Gastrocnemius medialis (tissue), 4 donors: ENCODE data around the gene POLR3A. TPM values are rescaled to one million over a fixed set of nuclear protein-coding genes. Genes with fewer than 3 reads are reported as not detected.

Source experiments
- ATAC-seq, 2 donors: fragments of 150-250 bp; one replicate each; pipeline ENCODE4 v1.9.1; 2016
- DNase-seq, 2 donors: peaks; one replicate each; pipeline ENCODE4 v3.0.0-alpha.2; 2019
- H3K27ac ChIP-seq, 4 donors: fragments of 200-600 bp; sonication (generic); 1 replicate in 1 of 4; 2 replicates in 3 of 4; pipeline ENCODE4 v1.5.1; 2016 to 2018; ENCODE audit warnings: mild to moderate bottlenecking in 2 of 4, moderate library complexity in 1 of 4
- H3K27me3 ChIP-seq, 3 donors: fragments of 200-600 bp; sonication (generic) in 2 of 3; 1 replicate in 1 of 3; 2 replicates in 2 of 3; pipeline versions ENCODE4 v1.5.1 to v1.6.0; 2016 to 2019; ENCODE audit warnings: mild to moderate bottlenecking in 1 of 3, moderate library complexity in 1 of 3
- H3K36me3 ChIP-seq, 2 donors: fragments of 200-600 bp; sonication (generic) in 1 of 2; one replicate each; pipeline ENCODE4 v1.5.1; 2017 to 2018
- H3K4me1 ChIP-seq, 2 donors: fragments of 200-600 bp; sonication (generic) in 1 of 2; one replicate each; pipeline ENCODE4 v1.5.1; 2016 to 2017; ENCODE audit warnings: mild to moderate bottlenecking in 2 of 2
- H3K4me3 ChIP-seq, 4 donors: fragments of 200-600 bp; sonication (generic) in 3 of 4; 1 replicate in 1 of 4; 2 replicates in 3 of 4; pipeline ENCODE4 v1.5.1; 2016 to 2019; ENCODE audit warnings: mild to moderate bottlenecking in 2 of 4
- H3K9me3 ChIP-seq, 3 donors: fragments of 200-600 bp; sonication (generic) in 2 of 3; 1 replicate in 1 of 3; 2 replicates in 2 of 3; pipeline ENCODE4 v1.5.1; 2016 to 2019
- CTCF ChIP-seq, 5 experiments: fragments of 450-650 bp in 3 of 5; fragments of 200-600 bp in 2 of 5; sonication (generic) in 2 of 5; IDR thresholded peaks in 4 of 5; conservative IDR thresholded peaks in 1 of 5; 1 replicate in 4 of 5; 2 replicates in 1 of 5; pipeline ENCODE4 v1.5.1; 2016 to 2019; ENCODE audit warnings: antibody characterized with exemption in 5 of 5, mild to moderate bottlenecking in 3 of 5, moderate library complexity in 3 of 5
- POLR2A ChIP-seq, 2 donors: fragments of 450-650 bp; IDR thresholded peaks; one replicate each; pipeline ENCODE4 v1.6.1; 2017; ENCODE audit warnings: antibody characterized with exemption in 2 of 2, mild to moderate bottlenecking in 2 of 2, moderate library complexity in 2 of 2
- in situ Hi-C, 4 donors: fragments of 200-750 bp; cut with MboI; loops; one replicate each; pipeline versions ENCODE4 v1.15.0 to v1.8.0; 2017; ENCODE audit warnings: low sequenced_read_pairs in 4 of 4
- intact Hi-C: fragments of 100-400 bp; cut with DNase I; formaldehyde crosslinking; loops from one replicate; pipeline ENCODE4 v1.15.1; 2023; ENCODE audit warnings: low total_unique reads
- total RNA-seq, 4 donors: library from RNA; depleted of rRNA; stranded (reverse); fragments of >200 nt; gene quantifications; one replicate each; pipeline versions ENCODE4 v1.1.0 to v1.2.3, GENCODE V29; 2016

The POLR3A gene
- total RNA-seq, 4 donors from 2014 or later: 11.0 to 17.4 (median 15.5) TPM

GRCh38 chr10:77983384-77984341 is 45.7 kb downstream of the POLR3A start:
- Histone ChIP-seq H3K27me3 (no peaks in the 10 kb centered on the region), H3K9me3 (no peaks in the 10 kb centered on the region), H3K36me3 (peaks cover 0 to 61% of the 10 kb centered on the region in 2 donors), H3K4me1 (peaks cover 29 to 43% of the 10 kb centered on the region in 2 donors), H3K27ac (peak overlapping the region; percentile 84 to 98 (median 89)), H3K4me3 (no peak overlapping the region)
- in situ Hi-C loops (no loop called here), intact Hi-C loops (loop anchor here (5.0 kb wide), 1 partner anchor 101 kb away; no protein-coding TSS in a partner anchor)
- ATAC-seq: peak; percentile 90 to 94
- TF ChIP-seq POLR2A (IDR thresholded peaks at IDR 0.05): peak; percentile 37 to 75
- no peak for TF ChIP-seq CTCF (IDR thresholded peaks at IDR 0.05 in 4 of 5, conservative IDR thresholded peaks at IDR 0.05 in 1 of 5)
- DNase-seq: no peak

- no peak overlapping the region for H3K27ac ChIP-seq
- in situ Hi-C loops: no loop called here
- no peaks in the 10 kb centered on the region for H3K9me3 ChIP-seq
- H3K4me3 ChIP-seq: no peak overlapping the region
- H3K4me1 ChIP-seq: peaks cover 27 to 38% of the 10 kb centered on the region in 2 donors
- no peak for DNase-seq
- TF ChIP-seq CTCF (IDR thresholded peaks at IDR 0.05 in 4 of 5, conservative IDR thresholded peaks at IDR 0.05 in 1 of 5): no peak
- TF ChIP-seq POLR2A (IDR thresholded peaks at IDR 0.05): no peak
- H3K27me3 ChIP-seq: no peaks in the 10 kb centered on the region
- ATAC-seq: no peak
- peaks cover 0 to 69% of the 10 kb centered on the region in 2 donors for H3K36me3 ChIP-seq
- intact Hi-C loops: loop anchor here (5.0 kb wide), 1 partner anchor 99 kb away; no protein-coding TSS in a partner anchor
Observed at GRCh38 chr10:77981281-77981680, 48.0 kb downstream of the POLR3A start.

- Histone ChIP-seq H3K36me3 (peaks cover 0 to 57% of the 10 kb centered on the region in 2 donors), H3K4me1 (peaks cover 35 to 44% of the 10 kb centered on the region in 2 donors), H3K27me3 (no peaks in the 10 kb centered on the region), H3K4me3 (no peak overlapping the region), H3K27ac (peak overlapping the region in 3 of 4 donors; percentile 86 to 95 (median 94)), H3K9me3 (no peaks in the 10 kb centered on the region)
- no peak for TF ChIP-seq POLR2A (IDR thresholded peaks at IDR 0.05)
- TF ChIP-seq CTCF (IDR thresholded peaks at IDR 0.05 in 4 of 5, conservative IDR thresholded peaks at IDR 0.05 in 1 of 5): no peak
- in situ Hi-C loops (no loop called here), intact Hi-C loops (no loop called here)
- DNase-seq (no peak), ATAC-seq (no peak)
Observed at GRCh38 chr10:77979221-77979620, 50.1 kb downstream of the POLR3A start.

- TF ChIP-seq CTCF (IDR thresholded peaks at IDR 0.05 in 4 of 5, conservative IDR thresholded peaks at IDR 0.05 in 1 of 5) (no peak), POLR2A (IDR thresholded peaks at IDR 0.05) (no peak)
- intact Hi-C loops (no loop called here), in situ Hi-C loops (no loop called here)
- Histone ChIP-seq H3K27ac (peak overlapping the region; percentile 73 to 95 (median 90)), H3K9me3 (no peaks in the 10 kb centered on the region), H3K36me3 (peaks cover 0 to 57% of the 10 kb centered on the region in 2 donors), H3K4me1 (peaks cover 36 to 44% of the 10 kb centered on the region in 2 donors), H3K4me3 (no peak overlapping the region), H3K27me3 (no peaks in the 10 kb centered on the region)
- ATAC-seq: peak; percentile 17 to 18
- peak in 1 of 2 donors; percentile 31 for DNase-seq
Observed at GRCh38 chr10:77978360-77978759, 51.0 kb downstream of the POLR3A start.
